ENCODE data around the gene MT2A.

DNA sequence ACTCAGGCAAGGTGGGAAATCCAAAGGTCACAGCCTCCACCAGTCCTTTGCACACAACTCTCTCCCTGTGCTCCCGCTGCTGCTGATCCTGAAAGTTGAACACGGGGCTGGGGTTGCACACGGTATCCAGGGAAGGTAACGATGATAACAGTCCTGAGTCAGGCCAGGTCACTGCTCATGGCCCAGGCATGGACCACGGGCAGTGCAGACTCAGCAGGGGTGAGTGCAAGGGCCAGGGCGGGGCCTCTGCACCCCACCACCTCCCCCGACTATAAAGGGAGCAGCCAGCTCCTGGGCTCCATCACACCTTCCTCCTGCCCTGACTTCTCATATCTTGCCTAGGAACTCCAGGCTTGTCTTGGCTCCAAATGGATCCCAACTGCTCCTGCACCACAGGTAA, 43.2 kb downstream of the MT2A start, which contains the start of gene MT1B:
- TF ChIP-seq EZH2 (IDR thresholded peaks at IDR 0.05; ENCODE audit: low read length, unreplicated experiment): no peak
- TF ChIP-seq, protein P1, sequence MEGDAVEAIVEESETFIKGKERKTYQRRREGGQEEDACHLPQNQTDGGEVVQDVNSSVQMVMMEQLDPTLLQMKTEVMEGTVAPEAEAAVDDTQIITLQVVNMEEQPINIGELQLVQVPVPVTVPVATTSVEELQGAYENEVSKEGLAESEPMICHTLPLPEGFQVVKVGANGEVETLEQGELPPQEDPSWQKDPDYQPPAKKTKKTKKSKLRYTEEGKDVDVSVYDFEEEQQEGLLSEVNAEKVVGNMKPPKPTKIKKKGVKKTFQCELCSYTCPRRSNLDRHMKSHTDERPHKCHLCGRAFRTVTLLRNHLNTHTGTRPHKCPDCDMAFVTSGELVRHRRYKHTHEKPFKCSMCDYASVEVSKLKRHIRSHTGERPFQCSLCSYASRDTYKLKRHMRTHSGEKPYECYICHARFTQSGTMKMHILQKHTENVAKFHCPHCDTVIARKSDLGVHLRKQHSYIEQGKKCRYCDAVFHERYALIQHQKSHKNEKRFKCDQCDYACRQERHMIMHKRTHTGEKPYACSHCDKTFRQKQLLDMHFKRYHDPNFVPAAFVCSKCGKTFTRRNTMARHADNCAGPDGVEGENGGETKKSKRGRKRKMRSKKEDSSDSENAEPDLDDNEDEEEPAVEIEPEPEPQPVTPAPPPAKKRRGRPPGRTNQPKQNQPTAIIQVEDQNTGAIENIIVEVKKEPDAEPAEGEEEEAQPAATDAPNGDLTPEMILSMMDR (conservative IDR thresholded peaks at IDR 0.05; ENCODE audit: low read depth, low read length): no peak
